Endothelial cell (in vitro differentiated cells): Measurements from ENCODE around the gene SYCE3. TPM values are rescaled to one million over a fixed set of nuclear protein-coding genes. Genes with fewer than 3 reads are reported as not detected.

Source experiments
- DNase-seq: peaks from one replicate; pipeline ENCODE4 v3.0.0; 2021; ENCODE audit warnings: low spot score
- H3K27ac Mint-ChIP-seq: one replicate; pipeline ENCODE4 v1.8.0; 2021; ENCODE audit warnings: mixed read lengths, inconsistent platforms; ENCODE audit not compliant: unreplicated experiment
- H3K27me3 Mint-ChIP-seq: one replicate; pipeline ENCODE4 v1.8.0; 2021; ENCODE audit warnings: mild to moderate bottlenecking, moderate library complexity, mixed read lengths, inconsistent platforms; ENCODE audit not compliant: unreplicated experiment
- H3K36me3 Mint-ChIP-seq: one replicate; pipeline ENCODE4 v1.8.0; 2021; ENCODE audit warnings: mild to moderate bottlenecking, low read depth, mixed read lengths, inconsistent platforms; ENCODE audit not compliant: unreplicated experiment
- H3K4me1 Mint-ChIP-seq: one replicate; pipeline ENCODE4 v1.8.0; 2021; ENCODE audit warnings: mild to moderate bottlenecking, mixed read lengths, inconsistent platforms; ENCODE audit not compliant: unreplicated experiment
- H3K4me3 Mint-ChIP-seq: one replicate; pipeline ENCODE4 v1.8.0; 2021; ENCODE audit warnings: mild to moderate bottlenecking, mixed read lengths, inconsistent platforms; ENCODE audit not compliant: unreplicated experiment
- H3K9me3 Mint-ChIP-seq: one replicate; pipeline ENCODE4 v1.8.0; 2021; ENCODE audit warnings: mixed read lengths, inconsistent platforms; ENCODE audit not compliant: unreplicated experiment
- total RNA-seq: library from RNA; stranded (reverse); fragmentation: NEBNext Ultra II Directional; extraction: Animal tissue kit (Norgen Biotek cat#: 25700); gene quantifications from one replicate; pipeline ENCODE4 v1.2.1, GENCODE V29; 2021; ENCODE audit not compliant: unreplicated experiment
- TF ChIP-seq, protein P1 (sequence below): fragments of 200-600 bp; sonication (generic); IDR thresholded peaks from one replicate; pipeline ENCODE4 v1.5.0; 2021; ENCODE audit warnings: antibody characterized with exemption; ENCODE audit not compliant: unreplicated experiment

SYCE3 gene
- total RNA-seq, 1 donor from 2014 or later = not detected

DNA sequence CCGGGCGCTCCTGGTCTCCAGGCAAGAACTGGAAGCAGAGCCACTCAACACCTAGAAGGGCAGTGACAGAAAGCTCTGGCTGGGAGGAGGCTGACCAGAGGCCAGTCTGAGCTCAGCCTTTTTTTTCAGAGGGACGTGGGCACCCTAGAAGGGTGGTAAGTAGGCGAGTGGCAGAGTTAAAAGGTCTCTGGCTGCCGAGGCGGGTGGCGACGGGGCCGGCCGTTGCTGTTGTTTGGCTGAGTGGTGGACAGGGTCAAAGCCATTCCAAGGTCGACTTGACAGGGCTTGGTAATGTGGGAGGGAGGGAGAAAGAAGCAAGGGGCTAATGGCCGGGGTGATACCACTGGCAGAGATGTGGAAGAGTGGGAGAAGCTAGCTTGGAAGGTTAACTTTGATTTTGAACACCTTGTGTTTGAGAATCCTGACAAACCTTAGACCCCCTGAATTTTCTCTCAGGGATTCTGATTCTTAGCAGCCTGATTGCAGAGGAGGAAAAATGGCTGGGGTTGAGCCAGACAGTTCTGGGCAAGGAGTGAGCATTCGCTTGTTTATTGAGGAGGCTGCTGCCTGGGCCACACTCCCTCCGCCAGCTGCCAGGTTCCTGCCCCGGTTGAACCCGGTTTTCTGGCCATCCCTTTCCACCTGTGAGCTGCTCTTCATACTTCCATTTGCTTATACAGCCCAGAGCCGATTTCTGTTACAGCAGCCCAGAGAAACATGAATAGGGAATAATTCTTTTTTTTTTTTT is 868 bp upstream of the SYCE3 start:
- Mint-ChIP-seq H3K4me1 (peaks cover 10% of the 10 kb centered on the region), H3K4me3 (peak overlapping the region; percentile 86), H3K9me3 (no peaks in the 10 kb centered on the region), H3K27me3 (peaks cover 30% of the 10 kb centered on the region), H3K36me3 (peaks cover 4% of the 10 kb centered on the region), H3K27ac (no peak overlapping the region)
- TF ChIP-seq, protein P1, sequence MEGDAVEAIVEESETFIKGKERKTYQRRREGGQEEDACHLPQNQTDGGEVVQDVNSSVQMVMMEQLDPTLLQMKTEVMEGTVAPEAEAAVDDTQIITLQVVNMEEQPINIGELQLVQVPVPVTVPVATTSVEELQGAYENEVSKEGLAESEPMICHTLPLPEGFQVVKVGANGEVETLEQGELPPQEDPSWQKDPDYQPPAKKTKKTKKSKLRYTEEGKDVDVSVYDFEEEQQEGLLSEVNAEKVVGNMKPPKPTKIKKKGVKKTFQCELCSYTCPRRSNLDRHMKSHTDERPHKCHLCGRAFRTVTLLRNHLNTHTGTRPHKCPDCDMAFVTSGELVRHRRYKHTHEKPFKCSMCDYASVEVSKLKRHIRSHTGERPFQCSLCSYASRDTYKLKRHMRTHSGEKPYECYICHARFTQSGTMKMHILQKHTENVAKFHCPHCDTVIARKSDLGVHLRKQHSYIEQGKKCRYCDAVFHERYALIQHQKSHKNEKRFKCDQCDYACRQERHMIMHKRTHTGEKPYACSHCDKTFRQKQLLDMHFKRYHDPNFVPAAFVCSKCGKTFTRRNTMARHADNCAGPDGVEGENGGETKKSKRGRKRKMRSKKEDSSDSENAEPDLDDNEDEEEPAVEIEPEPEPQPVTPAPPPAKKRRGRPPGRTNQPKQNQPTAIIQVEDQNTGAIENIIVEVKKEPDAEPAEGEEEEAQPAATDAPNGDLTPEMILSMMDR = no peak
- DNase-seq = no peak

DNA sequence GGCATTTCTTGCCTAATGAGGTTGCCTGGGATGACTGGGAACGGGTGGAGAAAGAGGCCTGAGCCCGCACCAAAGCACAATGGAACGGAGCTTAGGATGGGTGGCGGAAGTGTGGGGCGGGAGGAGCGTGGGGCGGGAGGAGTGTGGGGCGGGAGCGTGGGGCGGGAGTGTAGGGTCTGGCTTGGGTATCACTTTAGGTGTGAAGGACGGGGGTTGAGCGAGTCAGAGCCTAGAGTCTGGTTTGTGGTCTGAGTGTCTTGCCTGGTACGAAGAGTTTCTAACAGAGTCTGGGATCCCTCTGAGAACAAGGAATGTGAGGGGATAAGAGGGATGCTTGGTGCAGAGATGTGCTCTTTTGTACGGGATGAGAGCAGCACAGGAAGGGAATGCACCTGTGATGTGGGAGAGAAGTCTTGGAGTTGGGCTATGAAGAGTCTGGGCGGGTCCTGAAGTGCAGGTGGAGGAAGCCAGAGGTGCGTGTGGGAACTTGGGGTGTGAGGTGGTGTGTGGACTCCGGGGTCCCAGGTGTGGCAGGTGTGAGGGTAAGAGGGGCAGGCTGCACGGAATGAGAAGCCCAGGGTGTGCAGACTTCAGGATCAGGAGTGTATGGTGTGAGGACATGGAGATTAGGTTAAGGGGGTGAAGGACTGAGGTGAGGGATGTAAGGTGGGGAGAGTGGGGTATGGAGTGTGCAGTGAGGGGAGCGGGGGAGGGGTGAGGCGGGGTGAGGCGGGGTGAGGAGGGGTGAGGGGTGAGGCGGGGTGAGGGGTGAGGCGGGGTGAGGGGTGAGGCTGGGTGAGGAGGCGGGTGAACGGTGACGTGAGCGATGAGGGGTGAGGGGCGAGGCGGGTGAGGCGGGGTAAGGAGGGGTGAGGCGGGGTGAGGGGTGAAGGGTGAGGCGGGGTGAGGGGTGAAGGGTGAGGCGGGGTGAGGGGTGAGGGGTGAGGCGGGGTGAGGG is 1.0 kb downstream of the SYCE3 start:
- Mint-ChIP-seq H3K36me3 (no peaks in the 10 kb centered on the region), H3K4me1 (peaks cover 10% of the 10 kb centered on the region), H3K27me3 (peaks cover 30% of the 10 kb centered on the region), H3K9me3 (no peaks in the 10 kb centered on the region), H3K27ac (no peak overlapping the region), H3K4me3 (no peak overlapping the region)
- TF ChIP-seq, protein P1 = no peak
- DNase-seq = no peak

DNA sequence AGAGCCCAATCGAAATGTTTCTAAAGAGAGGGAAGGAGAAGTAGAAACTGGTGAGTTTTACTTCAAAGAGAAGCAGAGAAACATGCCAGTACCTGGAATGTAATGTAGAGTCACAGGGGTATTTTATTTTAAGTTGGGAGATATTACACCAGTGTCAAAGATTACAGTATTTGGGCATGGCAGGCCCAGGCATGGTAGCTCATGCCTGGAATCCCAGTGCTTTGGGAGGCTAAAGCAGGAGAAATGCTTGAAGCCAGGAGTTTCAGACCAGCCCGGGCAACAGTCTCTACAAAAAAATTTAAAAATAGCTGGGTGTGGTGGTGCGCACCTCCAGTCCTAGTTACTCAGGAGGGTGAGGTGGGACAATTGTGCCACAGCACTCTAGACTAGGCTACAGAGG is 2.7 kb downstream of the SYCE3 start:
- Mint-ChIP-seq H3K4me3 (no peak overlapping the region), H3K27me3 (peaks cover 25% of the 10 kb centered on the region), H3K4me1 (peaks cover 10% of the 10 kb centered on the region), H3K9me3 (no peaks in the 10 kb centered on the region), H3K36me3 (no peaks in the 10 kb centered on the region), H3K27ac (no peak overlapping the region)
- TF ChIP-seq, protein P1 = no peak
- DNase-seq = no peak

DNA sequence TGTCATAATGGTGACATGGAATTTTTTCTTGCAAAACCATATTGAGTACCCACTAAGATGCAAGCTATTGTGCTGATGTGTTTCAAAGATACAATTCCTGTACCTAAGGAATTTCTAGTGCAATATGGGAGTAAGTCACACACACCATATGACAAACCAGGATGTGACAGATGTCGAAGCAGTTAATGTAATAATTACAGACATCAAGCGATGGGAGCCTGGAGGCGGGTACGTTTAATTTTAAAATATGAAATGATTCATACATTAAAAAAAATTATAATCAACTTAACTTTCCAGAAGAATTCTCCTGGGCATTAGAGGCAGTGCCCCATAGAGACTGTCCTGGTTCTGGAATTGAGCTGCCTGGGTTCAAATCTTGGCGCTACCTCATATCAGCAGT is 6.0 kb downstream of the SYCE3 start:
- H3K4me1 Mint-ChIP-seq = peaks cover 3% of the 10 kb centered on the region
- H3K4me3 Mint-ChIP-seq = no peak overlapping the region
- H3K9me3 Mint-ChIP-seq = no peaks in the 10 kb centered on the region
- DNase-seq = no peak
- H3K36me3 Mint-ChIP-seq = no peaks in the 10 kb centered on the region
- peaks cover 16% of the 10 kb centered on the region for H3K27me3 Mint-ChIP-seq
- TF ChIP-seq, protein P1 = no peak
- no peak overlapping the region for H3K27ac Mint-ChIP-seq
